GM18870 (cell line): ENCODE measurements around the gene RARRES2.

Experiments used
- ATAC-seq: cut with Tn5 transposase; IDR thresholded peaks from one replicate; pipeline ENCODE4 v1.9.1; 2021; ENCODE audit warnings: moderate library complexity; ENCODE audit not compliant: unreplicated experiment

Gene RARRES2

DNA sequence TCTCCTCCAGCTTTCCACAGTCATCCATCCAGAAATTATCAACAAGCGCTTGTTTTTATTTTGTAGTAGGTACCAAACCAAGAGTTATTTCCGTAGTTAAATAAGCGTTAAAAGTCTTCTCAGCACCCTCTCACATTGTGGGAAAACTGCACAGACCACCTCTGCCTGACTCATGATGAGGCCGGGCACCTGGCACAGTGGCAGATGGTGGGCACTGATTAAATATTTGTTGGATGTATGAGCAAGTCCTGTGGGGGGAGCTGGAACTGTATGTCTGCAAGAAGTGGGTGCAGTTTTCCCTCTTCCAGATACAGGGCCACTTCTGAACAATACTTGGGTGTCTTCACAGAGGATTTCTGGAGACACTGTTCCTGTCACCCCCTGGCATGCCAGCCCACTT lies 21.9 kb upstream of the RARRES2 start:
- no peak for ATAC-seq

DNA sequence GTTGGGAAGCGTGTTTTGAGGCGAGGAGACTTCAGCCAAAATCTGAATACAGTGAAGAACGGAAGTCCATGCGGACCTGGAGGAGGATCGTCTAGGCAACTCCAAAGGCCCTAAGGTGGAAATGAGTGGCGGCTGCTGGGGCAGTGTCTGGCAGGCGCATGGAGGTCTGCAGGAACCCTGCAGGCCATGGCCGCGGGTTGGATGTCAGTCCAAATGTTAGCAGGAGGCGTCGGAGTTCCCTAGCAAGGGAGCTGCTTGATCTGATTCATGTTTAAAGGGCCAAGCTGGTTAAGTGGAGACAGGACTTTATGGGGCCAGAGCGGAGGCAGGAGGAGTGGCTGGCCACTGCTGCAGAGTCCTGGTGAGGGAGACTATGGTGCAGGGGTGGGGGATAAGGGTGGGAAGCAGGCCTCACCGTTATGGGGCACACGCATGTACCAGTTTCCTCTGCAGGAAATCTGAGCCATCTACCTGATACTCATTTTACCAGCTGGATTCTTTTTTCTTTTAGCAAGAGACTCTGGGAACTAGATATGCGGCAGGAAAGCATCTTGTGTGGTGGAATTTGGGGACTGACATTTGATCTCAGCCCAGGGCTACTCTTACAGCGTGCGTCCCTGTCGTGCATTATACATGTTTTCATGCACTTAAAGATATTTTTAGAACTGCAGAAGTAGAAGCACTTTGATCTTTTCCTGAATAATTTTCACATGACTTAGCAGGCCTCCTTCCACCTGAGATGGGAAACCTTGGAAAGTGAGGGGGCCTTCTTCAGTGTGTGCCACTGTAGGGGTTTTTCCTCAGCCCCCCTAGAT lies 20.6 kb upstream of the RARRES2 start:
- ATAC-seq, result no peak

DNA sequence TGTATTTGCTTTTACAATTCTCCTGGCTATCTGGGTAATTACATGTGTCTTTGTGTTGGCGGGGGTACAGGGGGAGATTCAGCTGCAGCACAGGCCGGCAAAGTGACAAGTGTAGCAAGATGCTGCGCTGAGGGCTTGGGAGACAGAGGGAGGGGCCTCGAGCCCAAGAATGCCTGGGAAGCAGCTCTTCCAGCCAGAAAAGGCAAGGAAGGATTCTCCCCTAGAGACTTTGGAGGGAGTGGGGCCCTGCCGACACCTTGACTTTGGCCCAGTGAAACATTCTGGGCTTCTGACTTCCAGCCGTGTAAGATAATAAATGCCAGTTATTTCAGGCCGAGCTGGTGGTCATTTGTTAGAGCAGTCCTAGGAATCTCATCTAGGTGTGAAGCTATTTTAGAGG lies 20.0 kb upstream of the RARRES2 start:
- no peak for ATAC-seq

GRCh38 chr7:150360363-150361058 lies 19.1 kb upstream of the RARRES2 start:
- no peak for ATAC-seq

GRCh38 chr7:150359622-150360362 lies 18.4 kb upstream of the RARRES2 start:
- no peak for ATAC-seq

GRCh38 chr7:150358988-150359621 lies 17.7 kb upstream of the RARRES2 start:
- ATAC-seq, result no peak

DNA sequence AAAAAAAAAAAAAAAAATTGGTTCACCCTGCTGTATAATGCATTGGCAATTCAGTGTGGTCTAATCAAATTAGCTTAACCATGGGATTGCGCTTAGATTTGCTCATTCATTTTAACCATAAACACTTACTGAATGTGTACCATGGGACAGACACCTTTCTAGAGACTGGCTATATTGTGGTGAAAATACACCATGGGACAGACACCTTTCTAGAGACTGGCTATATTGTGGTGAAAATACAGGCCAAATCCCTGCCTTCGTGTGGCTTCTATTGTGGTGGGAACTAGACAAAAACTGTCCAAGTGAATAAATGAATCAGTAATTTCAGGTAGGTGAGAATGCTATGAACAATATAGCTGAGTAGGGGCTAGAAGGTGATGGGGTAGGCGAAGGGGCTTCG lies 17.0 kb upstream of the RARRES2 start:
- no peak for ATAC-seq

- no peak for ATAC-seq
Measured at GRCh38 chr7:150357771-150358427, 16.5 kb upstream of the RARRES2 start.

DNA sequence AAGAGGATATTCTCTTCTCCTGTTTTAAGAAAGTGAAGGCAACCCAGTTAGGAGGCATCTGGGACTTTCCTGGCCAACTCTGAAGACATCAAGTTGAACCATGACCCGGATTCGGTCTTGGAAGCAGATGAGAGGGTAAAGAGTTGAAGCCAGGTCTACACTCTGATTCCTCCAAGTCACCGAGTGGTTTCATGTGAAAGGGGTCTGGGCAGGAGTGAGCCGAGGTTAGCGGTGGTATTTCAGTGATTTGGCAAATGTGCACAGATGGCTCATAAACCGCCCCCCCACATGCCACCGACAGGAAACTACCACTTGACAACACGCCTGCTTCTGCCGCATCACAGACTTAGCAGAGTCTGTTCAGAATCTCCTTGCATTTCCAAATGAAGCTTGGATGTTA lies 15.8 kb upstream of the RARRES2 start:
- ATAC-seq, result no peak

DNA sequence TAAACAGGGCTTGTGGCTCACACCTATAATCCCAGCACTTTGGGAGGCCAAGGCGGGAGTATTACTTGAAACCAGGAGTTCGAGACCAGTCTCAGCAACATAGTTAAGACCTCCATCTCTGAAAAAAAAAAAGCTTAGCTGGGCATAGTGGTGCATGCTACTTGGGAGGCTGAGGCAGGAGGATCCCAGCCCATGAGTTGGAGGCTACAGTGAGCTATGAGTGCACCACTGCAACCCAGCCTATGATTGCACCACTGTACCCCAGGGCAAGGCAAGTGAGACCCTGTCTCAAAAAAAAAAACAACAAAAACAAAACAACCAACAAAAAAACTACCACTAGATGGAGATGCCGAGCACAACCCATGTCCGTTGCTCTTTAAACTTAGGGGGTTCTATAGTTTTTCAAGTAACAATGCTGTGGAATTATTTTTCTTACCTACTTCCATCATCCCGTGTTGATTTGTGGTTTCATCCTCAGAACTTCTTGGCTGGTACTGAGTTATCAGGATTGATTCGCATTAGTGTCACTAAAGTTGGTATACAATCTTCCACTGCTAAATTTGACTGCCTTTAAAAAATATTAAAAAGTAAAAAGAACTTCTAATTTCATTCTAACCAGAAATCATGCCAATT lies 15.0 kb upstream of the RARRES2 start:
- no peak for ATAC-seq

DNA sequence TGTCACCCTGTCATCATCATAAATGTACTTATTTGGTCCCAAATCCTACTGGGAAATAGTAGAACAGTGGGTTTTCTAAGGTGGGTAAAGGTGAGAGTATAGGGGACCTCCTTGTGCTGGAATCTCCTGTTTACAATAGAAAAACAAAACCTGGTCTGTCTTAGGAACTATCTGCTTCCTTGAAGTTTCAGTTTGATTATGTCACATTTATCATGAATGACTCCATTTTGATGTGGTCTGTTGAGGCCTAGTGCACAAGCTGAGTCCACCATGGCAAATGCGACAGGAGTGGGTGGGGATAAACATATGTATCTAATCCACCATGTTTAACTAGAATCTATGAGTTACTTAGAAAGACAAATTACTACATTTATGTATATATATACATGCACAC lies 14.2 kb upstream of the RARRES2 start:
- ATAC-seq, result no peak

- ATAC-seq, result no peak
Measured at GRCh38 chr7:150351587-150352194, 10.3 kb upstream of the RARRES2 start.

- ATAC-seq, result no peak
Measured at GRCh38 chr7:150346922-150347321, 5.5 kb upstream of the RARRES2 start.

GRCh38 chr7:150345012-150345411 lies 3.6 kb upstream of the RARRES2 start:
- ATAC-seq, result no peak

- no peak for ATAC-seq
Measured at GRCh38 chr7:150344299-150344698, 2.9 kb upstream of the RARRES2 start.

- ATAC-seq, result no peak
Measured at GRCh38 chr7:150343225-150343624, 1.8 kb upstream of the RARRES2 start.

DNA sequence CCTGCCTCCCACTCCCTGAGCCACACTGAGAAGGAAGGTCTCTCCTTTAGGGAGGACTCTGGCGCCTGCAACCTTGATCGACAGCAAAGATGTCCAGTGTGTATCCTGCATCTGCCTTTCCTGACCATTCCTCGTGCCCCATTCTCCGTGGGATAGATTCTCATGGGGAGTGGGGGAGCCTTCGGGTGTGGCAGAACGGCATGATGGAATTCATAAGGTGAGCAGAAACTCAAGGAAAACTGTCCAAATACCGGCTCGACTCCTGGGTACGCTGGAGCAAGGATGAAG lies 636 bp upstream of the RARRES2 start:
- ATAC-seq, result no peak

DNA sequence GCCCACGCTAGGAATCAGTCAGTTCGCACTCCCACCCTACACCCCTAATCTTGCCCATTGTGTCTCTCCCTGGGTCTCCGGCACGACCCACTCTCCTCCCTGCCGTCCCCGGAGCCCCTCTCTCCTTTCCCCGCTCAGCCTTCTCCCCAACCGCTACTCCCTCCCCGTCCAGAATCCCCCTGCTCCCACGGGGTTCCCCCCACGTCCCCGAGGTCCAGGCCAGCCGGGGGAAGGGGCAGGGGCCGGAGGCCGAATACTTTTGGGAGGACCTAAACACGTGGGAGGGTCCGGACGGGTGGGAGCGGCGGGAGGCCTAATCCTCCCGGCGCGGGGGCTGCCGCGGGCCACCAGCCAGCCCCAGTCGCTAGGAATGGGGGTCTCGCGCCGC lies 560 bp downstream of the RARRES2 start:
- ATAC-seq, result no peak

- no peak for ATAC-seq
Measured at GRCh38 chr7:150340024-150340749, 1.2 kb downstream of the RARRES2 start.

DNA sequence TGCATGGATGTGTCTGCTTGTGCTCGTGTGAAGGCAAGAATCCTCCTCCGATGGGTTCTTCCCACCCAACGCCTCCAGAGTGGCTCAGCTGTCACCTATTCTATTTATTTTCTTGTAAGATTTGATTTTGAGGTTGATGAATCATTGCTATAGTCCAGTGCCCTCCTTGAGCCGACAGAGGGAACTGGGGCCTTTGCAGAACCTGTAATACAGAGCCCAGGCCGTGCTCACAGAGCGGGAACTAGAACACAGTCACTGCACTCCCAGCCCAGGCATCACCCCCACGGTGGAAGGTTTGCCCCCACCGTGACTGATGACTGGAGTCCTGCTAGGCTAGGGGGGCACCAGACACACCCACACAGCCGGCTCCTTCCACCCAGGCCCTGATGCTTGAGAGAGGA lies 2.0 kb downstream of the RARRES2 start:
- ATAC-seq, result no peak
